Endothelial cell of umbilical vein (primary cell): Measurements from ENCODE around the gene ZNF385D. TPM values are rescaled to one million over a fixed set of nuclear protein-coding genes. Genes with fewer than 3 reads are reported as not detected.

Source experiments
- BruUV-seq: library from RNA; stranded (reverse); fragments of 400-500 nt; replicated peaks from 2 replicates; lab custom pipeline; 2021; lab: Mats Ljungman, UMichigan
- CTCF ChIA-PET: fragments of 300-600, 350-600 bp; sonication (Branson Sonifier 250); formaldehyde crosslinking; loops from one replicate; lab custom pipeline; 2021; ENCODE audit warnings: antibody characterized with exemption, inconsistent platforms; lab: Charles Lee
- POLR2A ChIA-PET: fragments of 300-600, 350-600 bp; sonication (Branson Sonifier 250); formaldehyde crosslinking; loops from one replicate; lab custom pipeline; 2021; ENCODE audit warnings: antibody characterized with exemption, inconsistent platforms; lab: Charles Lee
- DNase-seq: peaks from one replicate; pipeline ENCODE4 v3.0.0-alpha.2; 2011; ENCODE audit warnings: low read depth, low spot score
- FAIRE-seq: peaks from 2 replicates; lab custom pipeline; 2011; peaks lifted over from hg19 to GRCh38; lab: Jason Lieb, UNC
- H2AFZ ChIP-seq: 2 replicates; pipeline ENCODE4 v1.6.0; 2012; ENCODE audit warnings: low read depth, low read length, control low read depth, inconsistent platforms
- H3K27ac ChIP-seq: 2 replicates; pipeline ENCODE4 v1.5.1; 2011; ENCODE audit warnings: low read depth, mild to moderate bottlenecking, control low read depth, low read length, moderate library complexity; ENCODE audit not compliant: insufficient read depth
- H3K27me3 ChIP-seq, 2 experiments: 2 replicates each; pipeline versions ENCODE4 v1.6.0 to v1.6.1; 2011; ENCODE audit warnings: low read length in 2 of 2, mixed read lengths in 1 of 2; ENCODE audit not compliant: control insufficient read depth in 2 of 2, insufficient read depth in 2 of 2
- H3K36me3 ChIP-seq, 2 experiments: 2 replicates in 1 of 2; 3 replicates in 1 of 2; pipeline ENCODE4 v1.5.1; 2011; ENCODE audit warnings: low read length in 2 of 2, mild to moderate bottlenecking in 1 of 2, moderate library complexity in 1 of 2; ENCODE audit not compliant: control insufficient read depth in 2 of 2, insufficient read depth in 2 of 2; ENCODE audit errors: extremely low read depth in 1 of 2
- H3K4me1 ChIP-seq: 3 replicates; pipeline ENCODE4 v1.5.1; 2011; ENCODE audit warnings: mild to moderate bottlenecking, low read length; ENCODE audit not compliant: control insufficient read depth, insufficient read depth; ENCODE audit errors: extremely low read depth
- H3K4me2 ChIP-seq: 2 replicates; pipeline ENCODE4 v1.6.1; 2011; ENCODE audit warnings: low read length, control low read depth, mixed read lengths; ENCODE audit not compliant: insufficient read depth
- H3K4me3 ChIP-seq, 3 experiments: fragments of 200-600 bp in 1 of 3; sonication (generic), shearing (Covaris generic) in 1 of 3; replicated peaks in 1 of 3; 2 replicates each; pipeline ENCODE4 v1.5.1; 2011 to 2016; ENCODE audit warnings: control low read depth in 3 of 3, low read length in 3 of 3, mild to moderate bottlenecking in 2 of 3, inconsistent platforms in 1 of 3, low read depth in 1 of 3, moderate library complexity in 1 of 3; ENCODE audit not compliant: insufficient read depth in 1 of 3
- H3K79me2 ChIP-seq: 2 replicates; pipeline ENCODE4 v1.6.0; 2012; ENCODE audit warnings: low read length, inconsistent platforms; ENCODE audit not compliant: control insufficient read depth, insufficient read depth
- H3K9ac ChIP-seq: replicated peaks from 2 replicates; pipeline ENCODE3; 2011; ENCODE audit warnings: low read length, control low read depth; ENCODE audit not compliant: insufficient read depth; ENCODE audit errors: extremely low read depth
- H3K9me1 ChIP-seq: replicated peaks from 3 replicates; pipeline ENCODE4 v1.6.0; 2011; ENCODE audit warnings: mild to moderate bottlenecking, low read length; ENCODE audit not compliant: control insufficient read depth, insufficient read depth; ENCODE audit errors: extremely low read depth
- H3K9me3 ChIP-seq: replicated peaks from 2 replicates; pipeline ENCODE4 v1.5.1; 2012; ENCODE audit warnings: low read length, inconsistent platforms; ENCODE audit not compliant: control insufficient read depth, insufficient read depth
- H4K20me1 ChIP-seq: replicated peaks from 2 replicates; pipeline ENCODE3; 2011; ENCODE audit warnings: mild to moderate bottlenecking, low read length; ENCODE audit not compliant: control insufficient read depth, insufficient read depth; ENCODE audit errors: extremely low read depth
- CTCF ChIP-seq, 2 donors: IDR thresholded peaks; 1 replicate in 1 of 2; 2 replicates in 1 of 2; pipeline ENCODE4 v1.5.1; 2011; ENCODE audit warnings: low read length in 2 of 2, mild to moderate bottlenecking in 2 of 2, moderate library complexity in 2 of 2, control low read depth in 1 of 2, inconsistent platforms in 1 of 2, low read depth in 1 of 2; ENCODE audit not compliant: insufficient read depth in 1 of 2; ENCODE audit errors: extremely low read depth in 1 of 2
- EZH2 ChIP-seq: IDR thresholded peaks from 2 replicates; pipeline ENCODE4 v1.6.1; 2012; ENCODE audit warnings: borderline replicate concordance, low read depth, mild to moderate bottlenecking, moderate library complexity, low read length, inconsistent platforms; ENCODE audit not compliant: severe bottlenecking
- FOS ChIP-seq: IDR thresholded peaks from 2 replicates; pipeline ENCODE4 v1.6.1; 2011; ENCODE audit warnings: mild to moderate bottlenecking, low read length, moderate library complexity, borderline replicate concordance; ENCODE audit not compliant: insufficient read depth
- GATA2 ChIP-seq: IDR thresholded peaks from 2 replicates; pipeline ENCODE4 v1.7.0; 2011; ENCODE audit warnings: low read depth, mild to moderate bottlenecking, moderate library complexity, mixed read lengths, low read length; ENCODE audit not compliant: insufficient read length, insufficient read depth
- JUN ChIP-seq: IDR thresholded peaks from 2 replicates; pipeline ENCODE4 v1.6.1; 2011; ENCODE audit warnings: borderline replicate concordance, low read depth; ENCODE audit not compliant: insufficient read length, insufficient read depth
- MAX ChIP-seq: IDR thresholded peaks from 2 replicates; pipeline ENCODE4 v1.6.1; 2011; ENCODE audit not compliant: insufficient read depth, insufficient read length
- MYC ChIP-seq: IDR thresholded peaks from one replicate; pipeline ENCODE4 v1.6.1; 2011; ENCODE audit warnings: mild to moderate bottlenecking, low read depth, low read length
- POLR2A ChIP-seq: IDR thresholded peaks from 2 replicates; pipeline ENCODE4 v1.6.1; 2012; ENCODE audit warnings: low read depth, mild to moderate bottlenecking, control low read depth, low read length
- POLR2AphosphoS5 ChIP-seq: IDR thresholded peaks from 2 replicates; pipeline ENCODE4 v1.6.1; 2012; ENCODE audit warnings: low read depth, mild to moderate bottlenecking, control low read depth, low read length, moderate library complexity; ENCODE audit not compliant: insufficient read depth
- dilution Hi-C: fragments of 300-500 bp; cut with MboI; formaldehyde crosslinking; loops from one replicate; pipeline ENCODE4 v1.15.0; 2019; ENCODE audit warnings: low sequenced_read_pairs; ENCODE audit not compliant: extremely low pct_ligation_motif_present
- intact Hi-C: fragments of 100-400 bp; cut with micrococcal nuclease; formaldehyde crosslinking; loops from one replicate; pipeline ENCODE4 v1.10.0; 2022
- polyA plus RNA-seq, 4 experiments: library from polyadenylated mRNA; depleted of rRNA in 3 of 4; stranded (reverse) in 3 of 4; unstranded in 1 of 4; fragments of >200 nt; gene quantifications; 2 replicates each; pipeline versions ENCODE4 v1.2.1 to v1.2.3, GENCODE V29; 2011 to 2012; ENCODE audit warnings: missing spikeins in 1 of 4
- total RNA-seq: library from RNA; stranded (reverse); gene quantifications from 2 replicates; pipeline ENCODE4 v1.2.3, GENCODE V29; 2021

Gene ZNF385D
- total and polyA plus RNA-seq, 2 donors (not counting 3 experiments of a cell fraction or from before 2014, with no cell fraction given), result not detected

GRCh38 chr3:21647961-21648360 lies 103.0 kb downstream of the ZNF385D start:
- no peaks in the 10 kb centered on the region for H3K79me2 ChIP-seq
- H3K9me1 ChIP-seq, result no peaks in the 10 kb centered on the region
- dilution Hi-C loops, result no loop called here
- no peaks in the 10 kb centered on the region for H4K20me1 ChIP-seq
- TF ChIP-seq GATA2 (no peak), POLR2AphosphoS5 (no peak), POLR2A (no peak)
- no peak overlapping the region for H3K4me3 ChIP-seq
- ChIA-PET POLR2A (no interaction called here), CTCF (no interaction called here)
- no peaks in the 10 kb centered on the region for H3K27me3 ChIP-seq
- no TSS peak for BruUV-seq
- no peaks in the 10 kb centered on the region for H3K4me1 ChIP-seq
- no peaks in the 10 kb centered on the region for H3K9me3 ChIP-seq
- DNase-seq (no peak), FAIRE-seq (no peak)
- no peak overlapping the region for H3K27ac ChIP-seq
- H2AFZ ChIP-seq, result no peak overlapping the region
- H3K36me3 ChIP-seq, result no peaks in the 10 kb centered on the region
- no peak overlapping the region for H3K4me2 ChIP-seq
- intact Hi-C loops, result no loop called here
- H3K9ac ChIP-seq, result no peak overlapping the region

GRCh38 chr3:21645121-21645897 lies 105.7 kb downstream of the ZNF385D start:
- H3K4me3 ChIP-seq, result no peak overlapping the region
- no peak overlapping the region for H3K9ac ChIP-seq
- H3K9me3 ChIP-seq, result no peaks in the 10 kb centered on the region
- no peak overlapping the region for H2AFZ ChIP-seq
- FAIRE-seq (no peak), DNase-seq (peak; percentile 4)
- ChIA-PET POLR2A (no interaction called here), CTCF (interaction anchor here (0.5 kb wide), 1 partner anchor 689 kb away, joined by 3 read pairs; no protein-coding TSS in a partner anchor)
- no peaks in the 10 kb centered on the region for H3K4me1 ChIP-seq
- no peaks in the 10 kb centered on the region for H3K9me1 ChIP-seq
- H3K79me2 ChIP-seq, result no peaks in the 10 kb centered on the region
- H3K36me3 ChIP-seq, result no peaks in the 10 kb centered on the region
- TF ChIP-seq POLR2A (no peak), POLR2AphosphoS5 (no peak), CTCF (IDR thresholded peaks at IDR 0.05; ENCODE audit: extremely low read depth in 1 of 2, insufficient read depth in 1 of 2, low read depth in 1 of 2, low read length in 2 of 2) (no peak), FOS (no peak), EZH2 (no peak), MYC (no peak), MAX (no peak), JUN (no peak), GATA2 (no peak)
- H3K4me2 ChIP-seq, result no peak overlapping the region
- H3K27me3 ChIP-seq, result no peaks in the 10 kb centered on the region
- intact Hi-C loops, result no loop called here
- H3K27ac ChIP-seq, result no peak overlapping the region
- dilution Hi-C loops, result no loop called here
- BruUV-seq, result no TSS peak
- no peaks in the 10 kb centered on the region for H4K20me1 ChIP-seq
